IPS-20b (cell line): Measurements from ENCODE around the gene FBXW10.
A peak's percentile ranks its signal among the peaks of the same experiment; 100 is the strongest.
"Not testable (repeated sequence)": the region's sequence is repeated elsewhere in the genome, so short reads cannot be mapped to it uniquely, and the experiment has no call there.

Source experiments
- H3K27ac ChIP-seq: one replicate; pipeline ENCODE4 v1.5.1; 2013; ENCODE audit warnings: low read length
- H3K27me3 ChIP-seq: 2 replicates; pipeline ENCODE4 v1.6.1; 2013; ENCODE audit warnings: mild to moderate bottlenecking, low read length, inconsistent platforms; ENCODE audit not compliant: insufficient read depth
- H3K36me3 ChIP-seq: 2 replicates; pipeline ENCODE4 v1.6.1; 2013; ENCODE audit warnings: low read depth, mild to moderate bottlenecking, inconsistent platforms, low read length, moderate library complexity; ENCODE audit not compliant: insufficient read depth
- H3K4me1 ChIP-seq: 2 replicates; pipeline ENCODE4 v1.6.1; 2013; ENCODE audit warnings: mild to moderate bottlenecking, control low read depth, inconsistent platforms, low read length, moderate library complexity; ENCODE audit not compliant: insufficient read depth
- H3K4me3 ChIP-seq: 2 replicates; pipeline ENCODE4 v1.5.1; 2013; ENCODE audit warnings: mild to moderate bottlenecking, low read length, inconsistent platforms
- H3K9ac ChIP-seq: 2 replicates; pipeline ENCODE4 v1.6.1; 2013; ENCODE audit warnings: low read depth, mild to moderate bottlenecking, inconsistent platforms, low read length, moderate library complexity
- H3K9me3 ChIP-seq: 2 replicates; pipeline ENCODE4 v1.6.1; 2013; ENCODE audit warnings: mild to moderate bottlenecking, low read depth, low read length, inconsistent platforms; ENCODE audit not compliant: insufficient read depth

The FBXW10 gene, protein sequence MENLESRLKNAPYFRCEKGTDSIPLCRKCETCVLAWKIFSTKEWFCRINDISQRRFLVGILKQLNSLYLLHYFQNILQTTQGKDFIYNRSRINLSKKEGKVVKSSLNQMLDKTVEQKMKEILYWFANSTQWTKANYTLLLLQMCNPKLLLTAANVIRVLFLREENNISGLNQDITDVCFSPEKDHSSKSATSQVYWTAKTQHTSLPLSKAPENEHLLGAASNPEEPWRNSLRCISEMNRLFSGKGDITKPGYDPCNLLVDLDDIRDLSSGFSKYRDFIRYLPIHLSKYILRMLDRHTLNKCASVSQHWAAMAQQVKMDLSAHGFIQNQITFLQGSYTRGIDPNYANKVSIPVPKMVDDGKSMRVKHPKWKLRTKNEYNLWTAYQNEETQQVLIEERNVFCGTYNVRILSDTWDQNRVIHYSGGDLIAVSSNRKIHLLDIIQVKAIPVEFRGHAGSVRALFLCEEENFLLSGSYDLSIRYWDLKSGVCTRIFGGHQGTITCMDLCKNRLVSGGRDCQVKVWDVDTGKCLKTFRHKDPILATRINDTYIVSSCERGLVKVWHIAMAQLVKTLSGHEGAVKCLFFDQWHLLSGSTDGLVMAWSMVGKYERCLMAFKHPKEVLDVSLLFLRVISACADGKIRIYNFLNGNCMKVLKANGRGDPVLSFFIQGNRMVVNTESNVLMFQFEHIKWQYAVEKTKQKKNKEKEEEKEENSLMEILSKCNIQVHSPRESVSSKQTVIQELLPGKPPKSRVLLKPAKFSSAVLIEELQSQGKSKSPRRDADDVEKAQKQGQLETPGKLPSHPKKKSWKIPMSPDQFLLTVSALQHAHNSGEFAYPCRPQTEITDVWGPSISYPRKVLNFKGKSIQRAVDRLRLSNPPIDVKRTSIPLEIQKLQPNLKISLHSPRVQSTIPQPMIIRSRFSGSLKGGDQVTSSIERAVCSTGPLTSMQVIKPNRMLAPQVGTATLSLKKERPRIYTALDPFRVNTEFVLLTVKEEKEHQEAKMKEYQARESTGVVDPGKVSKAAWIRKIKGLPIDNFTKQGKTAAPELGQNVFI

DNA sequence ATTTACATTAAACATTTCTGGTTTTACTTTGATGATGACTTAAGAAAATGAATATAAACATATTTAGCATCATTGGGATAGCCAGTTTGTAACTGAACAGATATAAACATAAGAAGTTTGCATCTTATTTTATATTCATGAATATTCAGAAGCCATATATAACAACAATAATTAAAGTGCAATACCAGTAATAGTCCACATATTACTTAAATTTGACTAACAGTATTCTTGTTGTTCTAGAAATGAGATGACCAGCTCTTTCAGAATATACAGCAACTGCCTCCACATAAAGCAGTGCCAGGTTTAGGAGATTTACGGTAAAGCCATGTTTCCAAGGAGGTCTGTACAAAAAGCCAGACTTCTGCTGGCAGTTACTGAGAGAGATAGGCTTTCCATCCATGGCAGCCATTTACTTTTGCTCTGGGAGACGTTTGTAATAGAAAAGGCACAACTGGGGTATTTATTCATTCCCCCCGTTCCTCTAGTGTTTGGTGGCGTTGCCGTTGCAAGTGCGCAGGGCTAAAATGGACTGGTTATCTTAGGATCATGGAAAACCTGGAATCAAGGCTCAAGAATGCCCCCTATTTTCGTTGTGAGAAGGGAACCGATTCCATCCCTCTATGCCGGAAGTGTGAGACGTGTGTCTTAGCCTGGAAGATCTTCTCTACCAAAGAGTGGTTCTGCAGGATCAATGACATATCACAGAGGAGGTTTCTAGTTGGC is at the start of gene FBXW10:
Gene FBXW10 (plus strand): TSS at position 356 of the 723 bp plus-strand sequence. CDS start 191 bp downstream, at position 547.
- H3K9ac ChIP-seq, H3K27me3 ChIP-seq, H3K27ac ChIP-seq, H3K36me3 ChIP-seq, H3K9me3 ChIP-seq, H3K4me3 ChIP-seq, H3K4me1 ChIP-seq: not testable (repeated sequence)

DNA sequence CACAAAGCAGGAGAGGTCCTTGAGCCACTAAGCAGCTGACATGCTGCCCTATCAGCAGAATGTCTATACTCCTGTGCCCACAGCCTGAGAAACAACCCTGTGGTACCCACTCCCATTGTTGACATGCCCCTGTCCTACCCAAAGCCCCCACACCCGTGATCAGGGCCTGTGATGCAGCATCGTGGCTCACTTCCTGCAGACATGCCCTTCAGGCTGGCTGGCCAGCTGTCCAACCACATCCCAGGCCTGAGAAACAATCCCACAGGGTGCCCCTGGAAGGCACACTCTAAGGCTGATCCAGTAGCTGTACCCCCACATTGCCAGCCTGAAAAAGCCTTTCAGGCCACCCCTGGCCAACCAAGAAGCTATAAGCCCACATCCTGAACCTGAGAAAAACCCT is 48.7 kb upstream of the FBXW10 start:
- not testable (repeated sequence) for H3K9me3 ChIP-seq, H3K27me3 ChIP-seq, H3K4me1 ChIP-seq, H3K4me3 ChIP-seq, H3K9ac ChIP-seq, H3K36me3 ChIP-seq, H3K27ac ChIP-seq

DNA sequence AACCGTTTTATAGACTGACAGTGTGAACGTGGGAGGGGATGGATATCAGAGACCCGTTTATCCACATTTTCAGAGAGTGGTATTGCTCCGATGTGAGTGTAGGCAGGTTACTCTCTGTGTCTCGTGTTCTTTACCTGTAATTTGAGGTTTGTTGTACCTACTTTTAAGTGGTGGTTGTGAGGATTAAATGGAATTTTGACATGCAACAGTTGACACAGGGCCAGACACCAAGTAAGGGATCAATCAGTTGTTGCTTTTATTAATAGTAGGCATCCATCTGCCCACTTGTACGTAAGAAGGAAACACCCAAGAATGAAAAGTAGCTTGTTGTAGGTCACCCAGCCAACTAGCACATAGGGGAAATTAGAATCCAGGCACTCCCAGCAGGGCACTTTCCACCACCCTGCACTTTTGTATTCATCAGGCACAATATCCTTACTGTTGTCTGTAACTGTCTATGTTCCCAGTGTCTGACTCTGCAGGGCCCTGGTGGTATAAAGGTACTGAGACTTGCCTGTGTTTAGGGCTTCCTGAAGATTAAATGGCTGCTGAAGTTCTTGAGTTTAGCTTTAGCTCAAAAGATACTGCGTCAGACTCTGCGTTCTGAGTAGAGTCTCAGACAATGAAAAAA is 45.3 kb upstream of the FBXW10 start:
- H3K27ac ChIP-seq, H3K4me1 ChIP-seq, H3K9me3 ChIP-seq, H3K36me3 ChIP-seq, H3K27me3 ChIP-seq: not testable (repeated sequence)
- peak overlapping the region; percentile 78 for H3K4me3 ChIP-seq
- peak overlapping the region; percentile 79; the same call in 1 of the 2 replicates for H3K9ac ChIP-seq

DNA sequence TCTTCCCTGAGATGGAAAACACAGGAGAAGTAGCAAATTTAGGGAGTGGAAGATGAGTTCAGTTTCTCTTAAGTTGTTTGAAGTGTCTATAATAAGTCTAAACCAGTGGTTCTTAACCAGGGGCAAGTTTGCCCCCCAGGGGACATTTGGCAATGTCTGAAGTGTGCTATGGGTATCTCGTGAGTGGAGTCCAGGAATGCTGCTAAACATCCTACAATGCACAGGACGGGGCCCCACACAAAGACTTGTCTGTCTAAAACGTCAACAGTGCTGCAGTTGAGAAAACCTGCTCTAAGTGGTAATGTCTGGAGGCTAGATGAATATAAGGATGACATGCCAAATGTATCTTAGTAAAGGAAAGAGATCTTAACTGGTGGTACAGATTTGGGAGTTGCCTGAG is 37.9 kb upstream of the FBXW10 start:
- not testable (repeated sequence) for H3K27ac ChIP-seq, H3K27me3 ChIP-seq, H3K36me3 ChIP-seq, H3K9me3 ChIP-seq, H3K4me3 ChIP-seq, H3K9ac ChIP-seq, H3K4me1 ChIP-seq

DNA sequence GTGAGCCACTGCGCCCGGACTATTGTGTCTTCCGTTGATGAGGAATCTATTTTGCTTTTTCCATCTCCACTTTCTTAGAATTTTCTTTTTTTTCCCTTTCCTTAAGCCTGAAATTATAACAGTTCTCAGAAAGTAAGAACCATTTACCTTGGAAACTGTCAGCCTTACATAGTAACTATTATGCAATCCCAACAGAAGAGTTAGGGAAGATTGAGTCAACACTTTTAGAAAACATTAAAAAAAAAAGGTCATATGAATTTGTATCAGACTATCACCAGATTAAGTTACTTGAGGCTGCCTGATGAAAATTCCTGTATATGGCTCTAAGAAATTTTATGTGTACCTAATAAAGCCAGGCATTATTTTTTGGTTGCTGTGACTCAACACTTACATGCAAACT is 35.6 kb upstream of the FBXW10 start:
- not testable (repeated sequence) for H3K27me3 ChIP-seq, H3K4me1 ChIP-seq, H3K9ac ChIP-seq, H3K4me3 ChIP-seq, H3K27ac ChIP-seq, H3K36me3 ChIP-seq, H3K9me3 ChIP-seq

DNA sequence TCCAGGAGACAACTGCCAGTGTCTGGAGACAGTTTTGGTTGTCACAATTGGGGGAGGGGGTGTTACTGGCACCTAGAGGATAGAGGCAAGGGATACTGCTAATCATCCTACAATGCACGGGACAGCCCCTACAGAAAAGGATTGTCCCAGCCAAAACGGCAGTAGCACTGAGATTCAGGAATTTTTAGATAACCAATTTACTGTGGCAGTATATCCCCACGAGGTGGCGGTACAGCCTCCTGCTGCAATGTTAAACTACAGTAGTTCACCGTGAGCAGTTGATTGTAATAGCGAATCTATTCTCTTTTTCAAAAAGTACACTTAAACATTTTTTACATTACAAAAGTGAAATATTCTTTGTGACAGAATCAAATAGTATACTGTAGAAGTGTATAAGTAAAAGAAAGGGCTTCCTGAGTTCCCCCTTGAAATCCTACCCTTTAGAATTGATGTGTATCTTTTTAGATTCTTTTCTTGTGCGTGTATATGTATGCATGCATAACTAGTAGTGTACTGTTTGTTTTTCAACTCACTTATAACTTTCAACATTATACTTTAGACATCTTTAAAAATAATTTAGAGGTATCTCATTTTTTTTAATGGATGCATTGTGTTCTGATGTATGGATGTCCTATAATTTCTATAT is 31.4 kb upstream of the FBXW10 start:
- H3K9me3 ChIP-seq, H3K4me1 ChIP-seq, H3K4me3 ChIP-seq, H3K27me3 ChIP-seq, H3K36me3 ChIP-seq, H3K9ac ChIP-seq, H3K27ac ChIP-seq: not testable (repeated sequence)

DNA sequence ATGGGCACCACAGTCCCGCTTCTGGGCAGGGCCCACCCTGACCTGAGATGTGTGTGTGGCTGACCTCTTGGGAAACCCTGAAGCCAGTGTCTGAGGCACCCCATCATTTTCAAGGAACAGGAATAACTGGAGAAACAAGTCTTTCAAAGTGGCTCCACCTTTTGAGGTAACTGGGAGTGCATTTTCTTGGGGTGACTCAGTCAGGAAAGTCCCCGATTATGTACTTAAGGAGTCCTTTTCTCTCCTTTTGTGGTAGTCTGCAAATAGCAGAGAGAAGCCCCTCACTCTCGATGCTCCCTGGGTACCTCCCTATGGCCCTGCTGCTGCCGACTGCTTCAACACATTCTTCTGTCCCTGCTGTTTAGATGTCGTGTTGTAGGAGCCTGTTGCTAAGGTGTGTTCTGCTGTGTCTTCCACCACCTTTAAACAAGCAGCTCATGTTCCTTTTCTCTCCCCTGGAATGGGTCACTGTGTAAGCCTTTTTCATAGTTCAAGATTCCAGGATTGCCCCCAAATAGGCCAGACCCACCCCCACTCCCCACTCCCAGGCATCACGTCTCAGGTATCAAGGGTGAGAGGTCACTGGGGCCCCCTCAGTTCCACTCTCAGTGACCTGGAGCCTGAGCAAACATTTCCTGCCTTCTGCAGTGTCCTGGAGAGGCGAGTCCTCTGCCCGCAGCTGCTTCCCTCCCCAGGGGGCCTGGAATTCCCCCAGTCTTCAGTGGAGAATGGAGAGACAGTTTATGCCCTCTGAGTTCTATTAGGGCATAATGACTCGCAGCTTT is 25.0 kb upstream of the FBXW10 start:
- H3K27ac ChIP-seq, H3K9me3 ChIP-seq, H3K27me3 ChIP-seq: not testable (repeated sequence)

DNA sequence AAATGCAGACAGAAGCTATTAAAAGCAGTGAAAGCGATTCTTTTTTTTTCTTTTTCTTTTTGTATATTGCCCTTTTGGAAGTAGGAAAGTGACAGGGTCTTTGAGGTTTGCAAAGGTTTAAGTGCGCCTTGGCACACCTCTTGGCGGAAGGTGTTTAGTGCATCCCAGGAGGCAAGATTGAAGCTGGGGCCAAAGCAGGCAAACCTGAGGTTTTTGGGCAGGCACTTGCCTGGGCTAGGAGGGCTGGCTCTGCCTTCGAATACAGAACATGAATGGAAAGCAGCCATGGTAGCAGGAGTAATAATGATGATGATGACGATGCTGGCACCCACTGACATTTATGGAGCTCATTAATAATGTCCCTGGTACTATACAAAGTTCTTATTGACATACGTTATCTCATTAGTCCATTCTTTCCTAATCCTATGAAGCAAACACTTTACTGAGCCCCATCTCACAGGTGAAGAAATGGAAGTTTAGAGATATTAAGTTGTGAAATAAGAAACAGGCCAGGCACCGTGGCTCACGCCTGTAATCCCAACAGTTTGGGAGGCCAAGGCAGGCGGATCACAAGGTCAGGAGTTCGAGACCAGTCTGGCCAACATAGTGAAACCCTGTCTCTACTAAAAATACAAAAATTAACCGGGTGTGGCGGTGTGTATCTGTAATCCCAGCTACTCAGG is 24.3 kb upstream of the FBXW10 start:
- H3K9ac ChIP-seq, H3K36me3 ChIP-seq, H3K4me3 ChIP-seq, H3K9me3 ChIP-seq, H3K27me3 ChIP-seq, H3K27ac ChIP-seq, H3K4me1 ChIP-seq: not testable (repeated sequence)

More for the DNA sequence above, 25.0 kb upstream of the FBXW10 start:
- H3K4me3 ChIP-seq, H3K36me3 ChIP-seq, H3K9ac ChIP-seq, H3K4me1 ChIP-seq: not testable (repeated sequence)

DNA sequence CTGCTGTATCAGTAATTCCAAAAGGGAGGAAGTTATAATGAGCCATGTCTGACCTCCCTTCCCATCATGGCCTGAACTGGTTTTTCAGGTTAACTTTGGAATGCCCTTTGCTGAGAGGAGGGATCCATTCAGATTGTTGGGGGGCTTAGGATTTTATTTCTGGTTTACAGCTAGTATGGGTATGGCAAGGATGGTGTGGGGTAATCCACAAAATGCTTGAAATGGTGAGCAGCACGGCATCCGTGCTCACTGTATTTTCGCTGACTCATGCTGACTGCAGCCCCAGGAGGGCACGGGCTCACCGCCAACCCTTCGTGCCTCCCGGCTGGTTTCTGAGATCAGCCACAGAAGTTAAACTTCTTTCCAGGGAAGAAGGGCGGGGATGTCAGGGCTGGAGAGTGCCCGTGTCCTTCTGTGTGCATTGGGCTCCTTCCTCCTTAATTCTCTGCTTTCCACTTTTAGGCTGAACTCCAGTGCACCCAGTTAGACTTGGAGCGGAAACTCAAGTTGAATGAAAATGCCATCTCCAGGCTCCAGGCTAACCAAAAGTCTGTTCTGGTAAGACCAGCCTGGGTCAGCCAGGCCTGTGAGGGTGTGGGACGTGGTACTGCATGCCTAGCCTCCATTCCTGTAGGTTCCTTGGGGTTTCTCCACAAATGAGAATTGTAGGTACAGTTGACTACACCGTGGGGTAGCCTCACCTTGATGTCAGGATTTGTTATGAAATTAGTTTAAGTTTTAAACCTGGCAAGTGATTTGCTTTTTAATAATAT is 21.9 kb upstream of the FBXW10 start:
- H3K27ac ChIP-seq, H3K9me3 ChIP-seq, H3K4me1 ChIP-seq, H3K9ac ChIP-seq, H3K36me3 ChIP-seq, H3K27me3 ChIP-seq, H3K4me3 ChIP-seq: not testable (repeated sequence)

DNA sequence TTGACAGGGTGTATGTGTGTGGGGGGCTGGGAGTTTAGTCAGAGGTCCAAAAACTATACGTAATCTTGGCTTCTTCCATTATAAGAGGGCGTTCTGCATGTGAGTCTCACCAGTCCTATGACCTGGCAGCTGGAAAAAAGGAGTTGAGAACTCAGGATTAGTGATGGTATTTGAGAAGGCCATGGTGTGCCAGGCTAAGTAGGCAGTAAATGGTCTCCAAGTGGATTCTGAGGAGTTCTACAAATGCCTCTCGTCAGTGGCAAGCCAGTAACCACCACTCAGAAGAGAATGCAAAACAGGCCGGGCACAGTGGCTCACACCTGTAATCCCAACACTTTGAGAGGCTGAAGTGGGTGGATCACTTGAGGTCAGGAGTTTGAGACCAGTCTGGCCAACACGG is 21.2 kb upstream of the FBXW10 start:
- not testable (repeated sequence) for H3K9ac ChIP-seq, H3K4me3 ChIP-seq, H3K27me3 ChIP-seq, H3K4me1 ChIP-seq, H3K9me3 ChIP-seq, H3K36me3 ChIP-seq, H3K27ac ChIP-seq
